HG03045 (cell line): ENCODE measurements around the gene DAZAP1.

Experiments used
- ATAC-seq: cut with Tn5 transposase; IDR thresholded peaks from one replicate; pipeline ENCODE4 v1.9.1; 2021; ENCODE audit warnings: mild to moderate bottlenecking, moderate library complexity; ENCODE audit not compliant: unreplicated experiment

The DAZAP1 gene

DNA sequence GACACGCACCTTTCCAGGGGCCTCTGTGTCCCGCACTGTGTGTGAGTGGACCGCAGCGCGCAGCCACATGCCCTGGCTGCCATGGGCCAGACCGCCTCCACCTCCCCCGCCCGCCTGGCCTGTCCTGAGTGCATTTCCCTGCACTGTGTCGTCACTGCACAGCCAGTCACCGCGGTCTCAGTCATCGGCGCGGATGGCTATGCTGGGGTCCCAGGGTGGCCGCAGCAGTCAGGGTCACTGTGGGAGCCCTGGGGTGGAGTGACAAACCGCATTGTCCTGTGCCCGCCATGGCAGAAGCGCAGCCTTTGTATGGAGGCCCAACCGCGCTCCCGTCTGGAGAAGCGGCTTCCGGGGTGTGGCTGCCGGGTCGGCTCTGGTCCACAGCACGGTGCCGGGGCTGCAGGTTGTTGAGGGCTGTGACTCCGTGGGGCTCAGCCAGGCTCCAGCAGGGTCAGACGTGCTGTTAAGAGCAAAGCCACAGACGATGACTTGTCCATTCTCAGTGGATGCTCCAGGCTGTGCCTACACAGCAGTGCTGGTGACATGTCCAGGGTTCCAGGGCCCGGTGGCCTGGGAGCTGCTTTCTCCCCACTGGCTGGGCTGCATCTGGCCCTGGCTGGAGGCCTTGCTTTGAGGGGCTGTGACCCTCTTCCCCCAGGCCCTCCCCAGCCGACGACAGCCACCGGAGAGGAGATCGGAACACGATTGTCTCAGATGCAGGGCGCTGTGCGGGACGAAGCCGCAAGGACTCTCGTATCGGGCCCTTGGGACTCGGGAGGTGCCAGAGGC is 30.0 kb upstream of the DAZAP1 start:
- ATAC-seq: no peak

DNA sequence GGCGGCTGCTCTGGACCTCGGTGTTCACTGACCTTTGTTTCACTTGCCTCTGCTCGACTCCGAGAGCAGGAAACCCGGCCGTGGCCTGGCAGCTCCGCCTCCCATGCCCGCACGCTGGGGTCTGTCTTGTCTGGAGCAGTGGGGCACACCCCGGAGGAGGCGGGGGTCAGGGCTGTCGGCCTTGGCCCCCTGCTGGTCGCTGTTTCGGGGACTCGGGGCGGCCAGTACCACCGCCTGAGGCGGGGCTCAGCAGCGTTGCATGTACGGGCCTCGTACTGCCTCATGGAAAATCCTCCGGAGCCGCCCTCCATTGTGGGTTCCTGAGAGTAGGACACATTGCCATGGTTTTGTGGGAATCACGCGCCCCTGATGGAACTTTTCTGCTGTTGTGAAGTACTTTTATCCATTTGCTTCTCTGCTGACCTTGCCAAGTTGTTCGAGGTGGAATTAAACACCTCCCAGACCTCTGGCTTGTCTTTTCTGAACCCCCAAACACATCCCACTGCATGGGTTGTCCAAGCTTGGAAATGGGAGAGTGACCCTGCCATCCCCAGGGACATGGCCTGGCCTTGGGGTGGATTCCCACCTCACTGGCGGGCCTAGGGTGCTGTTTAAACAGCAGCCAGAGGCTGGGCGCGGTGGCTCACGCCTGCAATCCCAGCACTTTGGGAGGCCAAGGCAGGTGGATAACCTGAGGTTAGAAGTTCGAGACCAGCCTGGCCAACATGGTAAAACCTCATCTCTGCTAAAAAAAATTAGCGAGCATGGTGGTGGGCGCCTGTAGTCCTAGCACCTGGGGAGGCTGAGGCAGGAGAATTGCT is 29.2 kb upstream of the DAZAP1 start:
- ATAC-seq: no peak

DNA sequence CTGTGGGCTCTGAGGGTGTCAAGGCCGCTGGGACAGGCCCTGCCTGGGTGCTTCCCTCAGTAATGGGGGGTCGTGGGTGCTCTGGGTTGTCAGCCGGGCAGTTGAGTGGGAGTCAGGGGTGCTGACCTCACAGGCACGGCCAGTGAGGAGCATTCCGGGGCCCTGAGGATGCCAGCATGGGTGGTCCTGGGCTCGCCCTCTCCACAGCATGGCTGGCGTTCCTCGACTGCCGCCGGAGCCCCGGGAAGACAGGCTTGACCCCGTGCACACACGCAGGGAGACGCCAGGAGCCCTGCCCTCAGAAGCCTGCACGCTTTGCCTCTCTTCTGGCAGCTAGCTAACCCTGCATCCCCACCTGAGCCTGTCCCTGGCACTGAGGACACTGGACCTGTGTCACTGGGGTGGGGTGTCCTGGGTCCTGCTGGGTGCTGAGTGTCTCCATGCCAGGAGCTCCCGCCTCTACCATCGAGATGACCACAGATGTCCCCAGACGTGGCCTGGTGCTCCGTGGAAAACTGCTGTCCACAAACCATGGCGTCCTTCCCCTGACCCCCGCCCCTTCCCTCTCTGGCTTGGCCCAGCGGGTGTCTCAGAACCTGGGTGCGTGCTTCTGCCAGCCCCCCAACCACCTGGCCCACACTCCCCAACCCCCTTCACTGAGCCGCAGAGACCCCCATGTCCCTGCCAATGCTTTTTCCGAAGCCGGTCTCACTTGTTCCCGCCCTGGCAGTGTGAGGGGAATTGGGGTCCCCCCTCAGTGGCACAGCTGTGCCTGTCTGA is 28.1 kb upstream of the DAZAP1 start:
- ATAC-seq: no peak

DNA sequence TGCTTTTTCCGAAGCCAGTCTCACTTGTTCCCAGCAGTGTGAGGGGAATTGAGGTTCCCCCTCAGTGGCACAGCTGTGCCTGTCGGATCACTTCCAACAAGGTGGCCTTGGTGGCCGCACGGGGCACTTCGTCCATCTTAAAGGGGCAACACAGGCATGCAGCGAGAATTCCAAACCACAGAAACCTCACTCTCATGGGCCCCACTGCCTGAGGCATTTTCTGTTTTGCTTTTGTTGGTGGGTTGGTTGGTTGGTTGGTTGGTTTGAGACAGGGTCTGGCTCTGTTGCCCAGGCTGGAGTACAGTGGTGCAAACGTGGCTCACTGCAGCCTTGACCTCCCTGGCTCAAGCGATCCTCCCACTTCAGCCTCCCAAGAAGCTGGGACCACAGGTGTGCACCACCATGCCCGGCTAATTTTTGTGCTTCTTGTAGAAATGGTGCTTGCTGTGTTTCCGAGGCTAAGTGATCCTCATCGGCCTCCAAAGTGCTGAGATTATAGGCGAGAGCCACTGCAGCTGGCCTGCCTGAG is 27.4 kb upstream of the DAZAP1 start:
- ATAC-seq: no peak

DNA sequence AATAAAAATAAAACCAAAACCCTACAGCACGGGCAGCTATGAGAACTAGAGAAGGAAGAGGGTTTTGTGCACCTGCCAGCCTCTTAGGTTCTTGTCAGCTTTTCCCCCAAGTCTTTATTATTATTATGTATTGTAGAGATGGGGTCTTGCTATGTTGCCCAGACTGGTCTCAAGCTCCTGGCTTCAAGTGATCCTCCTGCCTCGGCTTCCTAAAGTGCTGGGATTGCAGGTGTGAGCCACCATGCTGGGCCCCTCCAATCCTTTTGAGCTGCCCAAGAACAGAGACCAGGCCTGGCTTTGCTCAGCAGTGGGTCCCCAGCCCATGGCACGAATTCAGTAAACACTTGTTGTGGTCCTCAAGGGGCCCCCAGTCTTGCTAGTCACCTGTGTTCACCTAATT is 25.1 kb upstream of the DAZAP1 start:
- no peak for ATAC-seq

DNA sequence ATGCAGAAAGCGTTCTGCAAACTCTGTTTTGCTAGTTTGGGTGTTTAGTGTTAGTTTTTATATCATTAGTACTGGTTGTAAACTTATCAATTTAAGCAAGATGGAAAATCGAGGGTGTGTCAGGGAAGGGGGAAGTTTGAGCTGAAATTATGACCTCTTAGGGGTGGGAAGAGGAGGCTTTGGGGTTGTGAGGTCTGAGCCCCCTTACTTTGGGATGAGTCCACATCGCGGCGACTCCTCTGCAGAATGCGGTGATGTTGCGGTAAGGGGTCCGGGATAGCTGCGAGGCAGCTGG is 24.4 kb upstream of the DAZAP1 start:
- ATAC-seq: no peak

DNA sequence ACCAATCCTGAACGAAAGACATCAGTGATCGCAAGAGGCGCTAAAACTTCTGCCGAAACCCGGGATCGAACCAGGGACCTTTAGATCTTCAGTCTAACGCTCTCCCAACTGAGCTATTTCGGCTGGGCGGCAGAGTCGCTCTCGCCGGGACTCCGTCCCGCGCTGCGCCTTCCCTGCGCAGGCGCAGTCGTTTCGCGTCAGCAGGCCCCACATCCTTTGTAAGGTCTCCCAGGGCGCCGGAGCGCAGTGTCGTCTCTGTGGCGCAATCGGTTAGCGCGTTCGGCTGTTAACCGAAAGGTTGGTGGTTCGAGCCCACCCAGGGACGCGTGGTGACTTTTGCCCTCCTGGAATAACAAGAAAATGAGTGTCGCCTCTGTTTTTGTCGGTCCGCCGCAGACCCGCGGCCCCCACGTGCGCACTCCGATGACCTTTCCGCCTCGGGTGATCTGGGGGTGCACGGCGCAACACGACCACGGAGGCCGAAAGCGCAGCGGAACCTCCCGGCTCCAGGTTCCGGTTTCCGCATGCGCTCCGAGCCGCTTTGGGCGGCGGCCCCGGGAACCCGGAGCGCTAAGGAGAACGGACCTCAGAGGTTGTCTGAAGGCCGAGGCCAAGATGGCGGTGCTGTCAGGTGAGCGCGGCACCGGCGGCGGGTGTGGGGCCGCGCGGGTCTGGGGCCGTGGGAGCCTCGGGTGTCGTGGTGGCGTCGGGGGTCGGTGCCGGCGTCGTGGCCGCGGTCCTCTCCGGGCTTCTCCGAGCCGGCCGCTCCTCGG is 23.9 kb upstream of the DAZAP1 start, which contains the start of gene NDUFS7:
Gene NDUFS7 (plus strand): TSS at position 596 of the 773 bp plus-strand sequence. CDS start 20 bp downstream, at position 616.
- peak; percentile 75 for ATAC-seq

DNA sequence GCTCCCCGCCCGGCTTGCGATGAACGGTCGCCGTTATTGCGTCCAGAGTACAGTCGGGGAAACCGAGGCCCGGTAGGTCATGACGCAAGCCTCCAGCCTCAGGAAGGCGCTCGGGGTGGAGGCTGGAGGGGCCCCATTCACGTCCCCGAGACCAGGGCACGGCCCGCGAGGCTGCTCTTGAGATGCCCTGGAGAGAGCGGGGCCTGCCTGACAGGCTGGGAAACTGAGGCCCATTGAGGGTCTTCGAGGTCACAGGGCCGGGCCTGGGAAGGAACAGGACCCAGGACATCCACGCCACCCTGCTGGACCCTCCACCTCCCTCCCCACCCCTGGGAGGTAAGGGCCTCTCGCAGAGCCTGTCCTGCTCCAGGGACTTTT is 23.3 kb upstream of the DAZAP1 start:
- peak; percentile 1 for ATAC-seq

DNA sequence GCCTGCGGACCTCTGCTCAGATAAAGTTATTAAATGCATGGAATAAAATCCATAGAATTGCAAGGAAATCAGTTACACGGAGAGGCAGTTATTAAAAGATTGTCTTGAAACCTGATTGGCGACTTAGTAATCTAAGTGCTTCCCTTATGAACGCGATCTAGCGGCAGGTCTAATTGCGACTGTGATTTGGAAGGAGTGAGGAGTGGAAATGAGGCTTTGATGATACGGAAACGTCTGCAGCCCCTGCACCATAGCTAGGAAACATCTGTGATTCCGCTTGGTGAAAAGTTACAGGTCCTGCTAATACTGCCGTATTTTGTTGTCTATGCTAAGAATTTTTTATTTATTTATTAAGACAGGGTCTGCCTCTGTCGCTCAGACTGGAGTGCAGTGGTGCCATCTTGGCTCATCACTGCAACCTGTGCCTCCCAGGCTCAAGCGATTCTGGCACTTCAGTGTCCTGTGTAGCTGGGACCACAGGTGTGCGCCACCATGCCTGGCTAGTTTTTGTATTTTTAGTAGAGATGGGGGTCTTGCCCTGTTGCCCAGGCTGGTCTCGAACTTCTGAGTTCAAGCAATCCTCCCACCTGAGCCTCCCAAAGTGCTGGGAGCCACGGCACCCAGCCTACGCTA is 22.8 kb upstream of the DAZAP1 start:
- ATAC-seq: no peak

DNA sequence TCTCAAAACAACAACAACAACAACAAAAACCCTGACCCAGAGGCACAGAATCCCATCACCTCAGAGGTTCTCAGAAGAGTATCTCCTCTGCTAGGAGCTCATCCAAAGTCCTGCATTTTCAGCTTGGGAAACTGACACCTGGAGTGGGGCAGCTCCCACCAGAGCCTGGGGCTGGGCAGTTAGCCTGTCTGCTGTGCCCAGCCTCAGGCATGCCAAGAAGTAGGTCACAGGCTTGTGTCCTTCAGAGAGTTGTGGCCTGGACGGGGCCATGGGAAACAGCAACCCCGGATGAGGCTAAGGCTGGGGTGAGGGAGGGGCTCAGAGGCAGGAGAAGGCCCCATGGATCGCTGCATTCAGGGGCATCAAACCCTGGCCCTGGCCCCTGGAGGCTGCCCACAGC is 21.6 kb upstream of the DAZAP1 start:
- no peak for ATAC-seq

DNA sequence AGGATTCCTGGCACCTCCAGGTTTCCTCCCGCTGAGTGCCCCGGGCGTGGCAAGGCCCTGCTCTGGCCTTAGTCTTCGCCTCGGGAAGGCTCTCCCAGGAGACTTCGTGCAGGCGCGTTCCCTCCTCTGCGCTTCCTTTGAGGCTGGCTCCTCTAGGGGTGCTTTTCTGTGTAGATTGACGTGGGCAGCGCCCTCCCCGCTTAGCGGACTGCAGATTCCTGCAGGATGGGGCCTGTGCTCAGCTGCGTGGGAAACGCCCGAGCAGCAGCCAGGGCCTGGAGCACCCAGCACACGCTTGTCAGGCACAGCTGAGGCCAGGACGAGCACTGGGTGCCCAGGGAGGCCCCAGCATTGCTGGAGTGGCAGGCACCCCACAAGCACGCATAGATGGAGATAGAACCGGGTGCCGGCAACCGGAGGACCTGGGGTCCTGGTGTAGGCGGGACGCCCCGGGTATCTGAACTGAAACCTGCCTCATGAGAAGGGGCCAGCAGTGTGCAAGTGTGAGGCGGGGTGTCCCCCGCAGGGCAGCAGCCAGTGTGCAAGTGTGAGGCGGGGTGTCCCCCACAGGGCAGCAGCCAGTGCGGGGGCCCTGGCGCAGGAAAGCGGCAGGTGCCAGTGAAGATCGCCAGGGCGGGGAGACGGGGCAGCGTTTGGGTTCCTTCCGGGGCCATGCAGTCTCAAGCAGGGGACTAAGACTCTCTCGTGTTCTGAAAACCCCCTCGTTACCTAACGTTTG is 20.3 kb upstream of the DAZAP1 start:
- ATAC-seq: no peak

DNA sequence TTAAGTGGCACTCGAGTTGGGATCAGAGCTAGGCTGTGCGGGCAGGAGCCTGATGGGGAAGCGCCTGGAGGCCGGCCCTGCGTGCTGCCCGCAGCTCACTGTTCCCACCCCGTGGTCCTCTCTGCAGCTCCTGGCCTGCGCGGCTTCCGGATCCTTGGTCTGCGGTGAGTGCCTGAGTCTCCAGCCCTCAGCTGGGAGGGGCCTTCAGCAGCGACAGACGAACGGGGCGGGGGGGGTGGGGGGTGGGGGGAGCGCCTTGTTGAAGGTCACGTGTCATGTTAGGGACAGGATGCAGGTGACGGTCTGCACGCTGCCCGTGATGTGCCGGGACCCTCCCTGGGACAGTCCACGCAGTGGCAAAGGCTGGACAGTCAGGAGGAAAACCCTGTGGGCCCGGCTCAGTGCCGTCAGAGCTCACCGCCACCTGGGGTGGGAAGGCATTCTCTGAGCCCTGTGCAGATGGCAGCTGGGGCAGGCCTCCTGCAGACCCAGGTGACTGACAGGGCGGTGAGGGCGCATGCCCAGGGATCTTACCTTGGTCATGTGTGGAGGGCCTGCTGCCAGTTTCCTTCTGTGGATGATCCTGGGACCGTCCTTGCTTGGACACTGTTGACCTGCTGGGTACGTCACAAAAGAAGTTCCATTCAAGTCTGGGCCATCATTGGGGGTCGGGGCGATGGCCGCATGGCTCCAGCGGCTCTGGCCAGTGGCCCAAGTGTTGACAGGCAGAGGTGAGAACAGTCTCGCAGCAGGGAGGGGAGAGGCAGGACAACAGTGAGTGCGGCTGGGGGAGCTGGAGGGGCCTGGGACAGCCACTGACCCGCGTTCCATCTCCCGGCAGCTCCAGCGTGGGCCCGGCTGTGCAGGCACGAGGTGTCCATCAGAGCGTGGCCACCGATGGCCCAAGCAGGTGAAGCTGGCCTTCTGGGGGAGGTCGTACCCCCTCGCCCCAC is 19.4 kb upstream of the DAZAP1 start:
- ATAC-seq: no peak

DNA sequence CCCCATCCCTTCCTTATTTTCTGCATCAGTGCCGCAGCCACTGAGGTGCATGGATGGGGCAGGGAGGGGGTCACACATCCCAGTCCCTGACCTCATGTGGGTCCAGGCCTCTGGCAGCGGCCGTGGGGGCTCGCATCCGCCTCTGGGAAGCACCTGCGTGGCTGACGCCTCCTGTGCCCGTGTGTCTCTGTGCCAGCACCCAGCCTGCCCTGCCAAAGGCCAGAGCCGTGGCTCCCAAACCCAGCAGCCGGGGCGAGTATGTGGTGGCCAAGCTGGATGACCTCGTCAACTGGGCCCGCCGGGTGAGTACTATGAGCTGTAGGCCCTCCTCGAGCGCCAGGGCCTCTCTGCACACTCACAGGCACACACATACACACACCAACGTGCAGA is 18.8 kb upstream of the DAZAP1 start:
- ATAC-seq: no peak

DNA sequence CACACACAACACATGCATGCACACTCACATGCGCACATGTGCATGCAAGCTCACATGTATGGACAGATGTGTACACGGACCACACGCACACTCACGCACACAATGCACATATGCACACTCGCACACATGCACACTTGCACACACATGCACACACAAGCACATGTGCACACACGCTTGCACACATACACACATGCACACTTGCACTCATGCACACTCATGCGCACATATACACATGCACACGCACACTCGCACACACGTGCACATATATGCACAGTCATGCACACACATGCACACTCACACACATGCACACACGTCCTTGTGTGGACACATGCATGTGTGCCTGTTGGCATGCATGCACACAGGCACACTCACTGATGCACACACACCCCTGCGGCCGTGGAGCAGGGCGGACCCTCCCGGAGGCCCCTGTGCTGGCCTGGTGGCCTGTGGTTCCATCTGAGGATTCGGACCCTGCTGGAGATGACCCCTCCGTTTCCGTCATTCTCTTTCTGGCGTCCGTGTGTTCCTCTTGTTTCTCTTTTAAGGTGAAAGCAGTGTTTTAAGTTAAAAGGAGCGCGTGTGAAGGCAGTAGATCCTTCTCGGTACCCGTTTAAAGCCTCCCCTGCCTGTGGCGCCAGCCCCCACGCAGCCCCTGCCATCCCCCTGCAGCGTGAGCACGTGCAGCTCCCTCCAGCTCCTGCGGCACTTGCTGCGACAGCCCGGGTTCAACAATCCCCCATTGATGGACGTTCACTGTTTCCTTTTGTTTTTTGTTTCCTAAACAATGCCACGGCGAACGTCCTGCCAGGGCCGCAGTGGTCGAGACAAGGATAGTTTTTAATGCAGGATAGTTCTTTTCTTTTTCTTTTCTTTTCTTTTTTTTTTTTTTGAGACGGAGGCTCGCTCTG is 18.1 kb upstream of the DAZAP1 start:
- no peak for ATAC-seq

DNA sequence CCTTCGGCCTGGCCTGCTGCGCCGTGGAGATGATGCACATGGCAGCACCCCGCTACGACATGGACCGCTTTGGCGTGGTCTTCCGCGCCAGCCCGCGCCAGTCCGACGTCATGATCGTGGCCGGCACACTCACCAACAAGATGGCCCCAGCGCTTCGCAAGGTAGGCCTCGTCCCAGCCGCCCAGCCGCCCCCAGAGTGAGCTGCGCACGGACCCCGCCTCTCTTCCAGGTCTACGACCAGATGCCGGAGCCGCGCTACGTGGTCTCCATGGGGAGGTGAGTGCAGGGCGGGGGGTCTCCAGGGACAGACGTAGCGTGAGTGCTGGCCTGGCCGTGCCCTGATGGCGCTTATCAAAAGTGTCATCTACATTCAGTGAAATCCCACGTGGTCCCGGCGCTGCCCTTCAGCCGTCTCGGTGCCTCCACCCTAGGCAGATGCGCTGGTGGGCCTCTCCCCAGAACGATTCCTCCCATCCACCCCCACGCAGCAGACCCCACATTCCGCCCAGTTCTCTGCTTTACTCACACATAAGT is 16.4 kb upstream of the DAZAP1 start:
- no peak for ATAC-seq

DNA sequence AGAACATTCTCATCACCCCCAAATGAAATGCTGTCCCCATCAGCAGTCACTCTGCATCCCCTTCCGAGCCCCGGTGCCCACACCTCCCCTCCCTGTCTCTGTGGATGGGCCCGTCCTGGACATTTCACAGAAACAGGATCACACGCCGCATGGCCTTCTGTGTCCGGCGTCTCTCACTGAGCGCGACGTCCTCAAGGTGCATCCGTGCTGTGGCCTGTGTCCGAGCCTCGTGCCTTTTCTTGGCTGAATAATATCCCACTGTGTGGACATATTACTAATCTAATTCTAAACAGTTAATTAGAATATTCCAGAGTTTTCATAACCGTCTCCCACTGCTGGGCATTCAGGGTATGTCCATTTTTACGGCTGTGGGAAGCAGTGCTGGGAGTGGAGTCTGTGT is 15.0 kb upstream of the DAZAP1 start:
- ATAC-seq: no peak

DNA sequence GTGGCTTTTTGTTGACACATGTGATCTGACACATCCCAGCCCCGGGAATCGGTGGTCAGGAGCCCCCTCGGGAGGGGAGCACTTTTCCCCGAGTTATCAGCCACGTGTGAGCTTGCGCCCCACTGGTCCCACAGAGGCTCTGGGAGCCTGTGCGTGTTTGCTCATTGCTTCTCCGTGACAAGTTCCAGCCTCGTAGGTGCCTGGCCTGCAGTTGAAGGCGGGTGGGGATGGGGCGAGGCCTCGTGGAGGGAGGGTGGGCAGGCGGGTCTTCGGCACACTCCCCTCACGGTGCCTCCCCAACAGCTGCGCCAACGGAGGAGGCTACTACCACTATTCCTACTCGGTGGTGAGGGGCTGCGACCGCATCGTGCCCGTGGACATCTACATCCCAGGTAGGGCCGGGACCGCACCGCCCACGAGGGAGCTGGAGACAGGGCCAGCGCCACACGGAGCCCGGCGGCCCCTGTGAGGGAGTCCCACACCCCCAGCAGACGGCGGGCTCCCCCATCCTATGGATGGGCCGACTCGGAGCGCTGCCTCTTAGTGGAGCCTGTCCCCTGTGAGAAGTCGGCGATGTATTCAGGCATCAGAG is 14.4 kb upstream of the DAZAP1 start:
- ATAC-seq: no peak
